Adipose tissue (tissue), 3 donors: Measurements from ENCODE around the gene BAK1. TPM values are rescaled to one million over a fixed set of nuclear protein-coding genes. Genes with fewer than 3 reads are reported as not detected.
"Not testable (repeated sequence)": the region's sequence is repeated elsewhere in the genome, so short reads cannot be mapped to it uniquely, and the experiment has no call there.

Source experiments
- H3K27ac ChIP-seq: one replicate; pipeline ENCODE4 v1.5.1; 2013; ENCODE audit warnings: low read depth, low read length
- WGBS, 3 donors: extraction: QIAGEN DNeasy Blood & Tissue Kit; methylation state at CpG; one replicate each; pipeline ENCODE4 v1.1.7; 2013; 5-methylcytosine and 5-hydroxymethylcytosine counted together
- polyA plus RNA-seq, 3 donors: library from polyadenylated mRNA; stranded (reverse); fragments of 200-250 nt; gene quantifications; one replicate each; pipeline ENCODE4 v1.2.3, GENCODE V29; 2013
- donor health status: healthy with polysubstance abuse.
- donor health status: Bipolar disorder and iron deficiency.
- donor health status: healthy.

BAK1 gene
- polyA plus RNA-seq, 3 donors = 11.5 to 12.6 (median 12.0) TPM

DNA sequence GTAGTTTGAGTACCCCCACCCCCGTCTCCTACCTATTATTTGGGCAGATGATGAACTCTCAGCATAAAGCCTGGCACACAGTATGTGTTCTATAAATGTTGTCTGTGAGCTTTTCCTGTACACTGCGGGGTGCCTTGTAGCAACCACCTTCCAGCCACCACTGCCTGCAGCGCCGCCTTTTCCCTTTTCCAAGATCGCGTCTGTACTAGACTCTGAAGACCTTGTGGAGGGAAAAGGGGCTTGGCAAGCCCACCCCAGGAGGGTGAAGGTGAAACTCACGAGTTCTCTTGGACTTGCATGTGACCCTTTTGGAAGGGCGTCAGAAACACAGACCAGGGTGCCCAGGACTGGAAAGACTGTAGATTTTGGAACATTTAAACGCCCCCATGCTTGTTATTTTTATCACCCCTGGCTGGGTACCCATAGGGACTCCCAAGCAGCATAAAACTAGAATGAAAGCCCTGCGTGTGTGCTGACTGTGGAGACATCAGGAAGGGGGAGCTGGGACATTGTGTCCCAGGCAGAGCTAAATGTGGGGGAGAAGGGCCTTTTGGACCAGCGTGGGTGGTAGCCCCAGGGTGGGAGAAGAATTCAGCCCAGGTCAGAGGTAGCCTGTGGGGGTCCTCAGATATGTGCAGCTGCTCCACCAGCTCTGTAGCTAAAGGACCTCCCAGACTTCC lies 8.3 kb downstream of the BAK1 start:
- H3K27ac ChIP-seq = no peak overlapping the region
- 53 to 56% (median 56%) methylated on average over 11 of the region's 11 CpGs for WGBS, 3 donors

DNA sequence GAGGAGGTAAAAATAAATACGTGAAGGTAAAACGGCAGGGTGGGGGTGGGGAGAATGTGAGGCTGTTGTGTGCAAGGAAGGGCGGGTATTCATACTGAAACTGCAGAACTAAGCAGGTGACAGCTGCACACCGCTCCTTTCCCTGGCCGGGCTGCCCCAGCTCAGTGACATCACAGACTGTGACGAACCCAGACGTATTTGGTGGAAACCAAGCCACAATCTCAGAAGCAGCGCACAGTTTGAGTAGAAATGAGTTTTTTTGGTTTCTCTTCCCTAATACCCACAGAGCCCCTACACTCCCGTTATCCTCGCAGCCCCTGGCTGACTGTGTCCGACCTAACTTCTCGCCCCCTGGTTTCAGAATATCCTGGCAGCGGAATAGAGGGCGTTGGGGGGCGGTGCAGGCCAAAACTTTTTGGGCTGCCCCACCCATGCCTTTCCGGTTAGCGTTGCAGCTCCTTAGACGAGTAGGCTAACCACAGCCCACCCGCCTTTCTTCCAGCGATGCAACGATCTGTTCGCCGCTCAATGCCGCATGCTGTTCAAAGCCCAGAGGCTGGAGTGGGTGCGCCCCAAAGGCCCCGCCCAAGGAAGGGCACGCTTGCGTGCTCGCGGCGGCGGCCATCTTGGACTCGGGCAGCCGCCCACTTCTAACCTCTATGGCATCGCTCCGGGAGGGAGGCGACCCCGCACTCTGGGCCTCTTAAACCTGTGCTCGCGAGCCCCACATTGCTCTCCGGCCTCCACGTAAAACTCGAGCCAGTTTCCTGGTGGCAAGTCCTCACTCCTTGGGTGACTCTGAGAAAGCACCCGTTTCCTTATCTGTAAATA lies 9.1 kb downstream of the BAK1 start:
- 1 to 2% (median 1%) methylated on average over 44 of the region's 44 CpGs for WGBS, 3 donors

DNA sequence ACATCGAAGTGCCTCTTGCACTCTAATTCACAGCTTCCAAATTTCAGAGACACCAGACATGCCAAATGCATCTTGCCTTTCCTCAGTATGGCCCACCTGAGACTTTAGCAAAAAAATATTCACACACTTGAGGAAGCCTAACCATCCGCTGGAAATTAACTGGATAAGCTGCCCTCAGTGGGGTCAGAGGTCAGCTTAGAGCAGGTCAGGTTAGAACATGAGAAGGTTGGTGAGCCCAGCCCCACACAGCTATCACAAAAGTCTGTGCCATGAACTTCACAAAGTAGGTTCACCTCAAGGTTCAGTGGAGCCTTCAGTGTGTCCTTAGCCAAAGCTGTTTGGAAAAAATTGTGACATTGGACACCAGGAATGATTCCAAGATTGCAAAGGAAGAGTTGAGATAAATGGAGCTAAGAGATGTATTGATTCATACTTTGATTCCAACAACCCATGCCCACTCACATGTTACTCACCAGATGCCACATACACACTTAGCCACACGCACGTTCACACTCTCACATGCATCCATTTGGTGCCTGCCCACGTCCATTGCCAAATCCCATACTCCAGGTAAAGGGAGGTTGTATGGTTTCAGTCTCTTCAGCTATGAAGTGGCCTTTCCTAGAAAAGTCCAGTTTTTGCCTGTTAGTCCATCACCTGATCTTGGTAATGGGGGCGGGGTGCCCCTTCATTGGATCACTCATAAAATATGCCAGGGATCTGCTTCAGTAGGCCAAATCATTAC lies 11.1 kb downstream of the BAK1 start:
- no peak overlapping the region for H3K27ac ChIP-seq
- 96 to 98% (median 97%) methylated on average over 6 of the region's 6 CpGs for WGBS, 3 donors

More for the DNA sequence above, 9.1 kb downstream of the BAK1 start:
- H3K27ac ChIP-seq = peak overlapping the region; percentile 48

DNA sequence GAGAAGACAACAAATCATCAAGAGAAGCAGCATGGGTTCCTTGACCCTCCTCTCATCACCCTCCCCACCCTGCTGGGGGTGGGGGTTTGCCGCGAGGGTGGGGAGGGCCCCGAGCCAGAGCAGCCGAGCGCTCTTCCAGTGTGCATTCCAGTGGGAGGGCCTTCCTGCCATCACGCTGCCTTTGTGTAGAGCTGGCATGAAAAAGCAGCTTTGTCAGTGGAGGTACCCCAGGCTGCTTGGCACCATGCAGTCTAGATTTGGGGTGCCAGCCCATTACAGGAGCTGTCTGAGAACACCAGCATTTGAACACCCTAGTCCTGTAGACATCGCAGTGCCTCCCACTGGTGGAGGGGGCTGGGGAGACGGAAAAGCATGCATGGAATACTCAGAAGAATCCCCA lies 12.2 kb downstream of the BAK1 start:
- no peak overlapping the region for H3K27ac ChIP-seq
- WGBS, 3 donors = 59 to 85% (median 84%) methylated on average over 8 of the region's 8 CpGs

DNA sequence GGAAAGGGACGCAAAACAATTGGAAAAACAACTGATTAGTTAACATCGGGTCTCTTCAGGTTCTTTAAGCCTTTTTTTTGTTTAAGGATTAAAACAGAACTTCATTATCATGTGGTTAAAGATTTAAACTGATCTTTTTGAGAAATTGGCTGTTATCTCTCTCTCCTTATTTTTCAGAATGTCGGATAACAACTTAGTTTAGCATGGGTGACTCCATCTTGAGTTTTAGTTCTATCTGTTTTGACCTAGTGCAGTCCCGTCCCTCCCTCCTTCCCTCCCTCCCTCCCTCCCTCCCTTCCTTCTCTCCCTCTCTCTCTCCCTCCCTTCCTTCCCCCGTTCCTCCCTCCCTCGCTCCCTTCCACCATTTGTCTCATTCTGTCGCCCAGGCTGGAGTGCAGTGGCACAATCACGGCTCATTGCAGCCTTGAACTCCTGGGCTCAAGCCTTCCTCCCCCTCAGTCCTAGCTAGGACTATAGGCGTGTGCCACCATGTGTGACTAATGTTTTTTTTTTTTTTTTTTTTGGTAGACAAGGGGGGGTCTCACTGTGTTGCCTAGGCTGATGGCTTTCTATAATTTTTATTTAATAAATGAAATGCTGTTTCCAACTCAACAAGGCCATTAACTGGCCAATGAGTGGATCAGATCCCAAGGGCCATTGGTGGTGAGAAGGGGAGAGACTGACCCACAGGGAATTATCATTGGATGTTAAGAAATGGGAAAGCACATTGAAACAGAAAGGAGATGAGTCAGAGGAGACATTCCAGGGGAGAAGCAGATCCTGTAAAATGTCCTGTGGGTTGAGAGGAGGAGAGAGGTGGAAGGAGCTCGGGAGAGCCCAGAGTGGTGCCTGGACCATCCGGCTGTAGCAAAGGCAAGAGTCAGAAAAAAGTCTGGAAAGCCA lies 13.6 kb downstream of the BAK1 start:
- 67 to 74% (median 73%) methylated on average over 11 of the region's 11 CpGs for WGBS, 3 donors
- H3K27ac ChIP-seq = no peak overlapping the region

DNA sequence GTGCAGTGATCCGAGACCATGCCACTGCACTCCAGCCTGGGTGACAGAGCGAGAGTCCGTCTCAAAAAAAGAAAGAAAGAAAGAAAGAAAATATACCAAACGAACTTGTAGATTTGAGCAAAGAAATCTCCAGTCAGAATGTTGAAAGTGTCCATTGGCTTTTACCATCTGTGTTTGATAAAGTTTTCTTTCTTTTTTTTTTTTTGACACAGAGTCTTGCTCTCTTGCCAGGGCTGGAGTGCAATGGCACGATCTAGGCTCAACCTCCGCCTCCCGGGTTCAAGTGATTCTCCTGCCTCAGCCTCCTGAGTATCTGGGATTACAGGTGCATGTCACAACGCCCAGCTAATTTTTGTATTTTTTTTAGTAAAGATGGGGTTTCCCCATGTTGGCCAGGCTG lies 21.3 kb downstream of the BAK1 start:
- H3K27ac ChIP-seq = no peak overlapping the region
- WGBS, 3 donors = 83 to 95% (median 93%) methylated on average over 8 of the region's 8 CpGs

DNA sequence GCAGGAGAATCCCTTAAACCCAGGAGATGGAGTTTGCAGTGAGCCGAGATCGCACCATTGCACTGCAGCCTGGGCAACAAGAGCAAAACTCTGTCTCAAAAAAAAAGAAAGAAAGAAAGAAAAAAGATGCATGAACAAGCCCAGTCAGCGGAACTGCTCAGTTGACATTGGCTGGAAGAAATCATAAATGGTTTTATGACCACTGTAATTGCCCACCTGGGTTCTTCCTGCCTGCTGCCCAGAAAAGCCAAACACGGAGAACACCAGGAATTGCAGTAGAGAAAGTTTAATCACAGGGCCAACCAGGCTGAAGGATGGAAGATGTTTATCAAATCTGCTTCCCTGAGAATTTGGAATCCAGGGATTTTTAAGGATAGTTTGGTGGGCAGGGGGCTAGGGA lies 22.7 kb downstream of the BAK1 start:
- H3K27ac ChIP-seq = no peak overlapping the region
- 87 to 97% (median 93%) methylated on average over 4 of the region's 4 CpGs for WGBS, 3 donors

DNA sequence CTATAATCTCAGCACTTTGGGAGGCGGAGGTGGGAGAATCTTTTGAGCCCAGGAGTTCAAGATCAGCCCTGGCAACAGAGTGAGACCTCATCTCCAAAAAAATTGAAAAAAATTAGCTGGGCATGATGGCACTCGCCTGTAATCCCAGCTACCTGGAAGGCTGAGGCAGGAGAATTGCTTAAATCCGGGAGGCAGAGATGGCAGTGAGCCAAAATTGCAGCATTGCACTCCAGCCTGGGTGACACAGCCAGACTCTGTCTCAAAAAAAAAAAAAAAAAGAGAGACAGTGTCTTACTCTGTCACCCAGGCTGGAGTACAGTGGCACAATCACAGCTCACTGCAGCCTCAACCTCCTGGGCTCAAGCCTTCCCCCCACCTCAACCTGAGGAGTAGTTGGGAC lies 27.2 kb downstream of the BAK1 start:
- H3K27ac ChIP-seq = not testable (repeated sequence)
- WGBS, 3 donors = 56 to 68% (median 61%) methylated on average over 3 of the region's 3 CpGs

DNA sequence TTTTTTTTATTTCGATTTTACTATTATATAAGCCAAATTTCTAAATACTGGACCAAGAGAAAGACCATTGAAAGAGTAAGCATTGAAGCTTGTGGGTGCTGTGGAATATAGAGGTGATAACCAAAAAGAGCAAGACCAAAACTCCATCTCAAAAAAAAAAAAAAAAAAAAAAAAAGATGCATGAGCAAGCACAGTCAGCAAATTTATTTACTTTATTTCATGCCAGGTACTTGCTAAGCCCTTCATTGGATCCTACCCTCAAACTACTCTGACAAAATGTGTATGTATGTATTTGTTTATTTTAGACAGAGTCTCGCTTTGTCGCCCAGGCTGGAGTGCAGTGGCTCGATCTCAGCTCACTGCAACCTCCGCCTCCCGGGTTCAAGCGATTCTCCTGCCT lies 27.8 kb downstream of the BAK1 start:
- 88 to 97% (median 96%) methylated on average over 7 of the region's 7 CpGs for WGBS, 3 donors
- H3K27ac ChIP-seq = no peak overlapping the region

DNA sequence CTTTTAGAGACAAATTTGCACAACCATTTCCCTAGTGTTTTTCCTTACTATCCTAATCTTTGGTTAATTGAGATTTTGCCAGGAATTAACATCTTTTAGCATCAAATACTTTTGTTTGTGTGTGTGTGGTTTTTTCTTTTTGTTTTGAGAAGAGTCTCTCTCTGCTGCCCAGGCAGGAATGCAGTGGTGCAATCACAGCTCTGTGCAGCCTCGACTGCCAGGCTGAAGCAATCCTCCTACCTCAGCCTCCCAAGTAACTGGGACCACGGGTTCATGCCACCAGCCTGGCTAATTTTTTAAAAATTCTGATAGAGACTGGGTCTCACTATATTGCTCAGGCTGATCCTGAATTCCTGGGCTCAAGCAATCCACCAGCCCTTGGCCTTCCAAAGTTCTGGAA lies 28.5 kb downstream of the BAK1 start:
- no peak overlapping the region for H3K27ac ChIP-seq
- 52 to 79% (median 68%) methylated on average over 2 of the region's 2 CpGs for WGBS, 3 donors

DNA sequence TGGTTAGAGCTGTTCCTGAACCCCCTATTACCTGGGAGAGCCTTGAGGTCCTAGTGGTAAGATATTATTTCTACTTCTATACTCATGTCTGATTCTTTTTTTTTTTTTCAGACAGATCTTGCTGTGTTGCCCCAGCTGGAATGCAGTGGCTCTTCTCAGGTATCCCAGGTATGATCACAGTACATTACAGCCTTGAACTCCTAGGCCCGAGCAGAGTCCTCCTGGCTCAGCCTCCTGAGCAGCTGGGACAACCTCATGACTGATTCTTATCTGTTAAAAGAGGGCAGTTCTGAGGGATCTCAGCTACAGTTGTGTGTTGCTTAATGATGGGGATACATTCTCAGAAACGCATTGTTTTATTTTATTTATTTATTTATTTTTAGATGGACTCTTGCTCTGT lies 30.2 kb downstream of the BAK1 start:
- H3K27ac ChIP-seq = no peak overlapping the region
- WGBS, 3 donors = 83 to 97% (median 96%) methylated on average over 2 of the region's 2 CpGs

DNA sequence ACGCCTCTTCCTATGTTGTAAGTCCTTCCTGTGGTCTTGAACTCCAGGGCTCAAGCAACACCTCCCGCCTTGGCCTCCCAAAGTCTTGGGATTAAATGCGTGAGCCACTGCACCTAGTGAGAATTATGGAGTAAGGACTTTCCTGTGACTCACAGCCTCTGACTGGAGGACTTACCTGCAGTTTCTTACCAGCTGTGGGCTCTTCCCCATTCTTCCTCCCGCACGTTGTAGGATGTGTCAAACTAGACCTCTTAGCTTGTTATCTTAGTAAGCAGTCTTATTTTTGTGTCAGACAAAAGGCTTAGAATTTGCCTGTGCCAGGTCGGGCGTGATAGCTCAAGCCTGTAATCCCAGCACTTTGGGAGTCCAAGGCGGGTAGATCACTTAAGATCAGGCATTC lies 30.9 kb downstream of the BAK1 start:
- H3K27ac ChIP-seq = no peak overlapping the region
- WGBS, 3 donors = 76 to 82% (median 79%) methylated on average over 8 of the region's 8 CpGs

DNA sequence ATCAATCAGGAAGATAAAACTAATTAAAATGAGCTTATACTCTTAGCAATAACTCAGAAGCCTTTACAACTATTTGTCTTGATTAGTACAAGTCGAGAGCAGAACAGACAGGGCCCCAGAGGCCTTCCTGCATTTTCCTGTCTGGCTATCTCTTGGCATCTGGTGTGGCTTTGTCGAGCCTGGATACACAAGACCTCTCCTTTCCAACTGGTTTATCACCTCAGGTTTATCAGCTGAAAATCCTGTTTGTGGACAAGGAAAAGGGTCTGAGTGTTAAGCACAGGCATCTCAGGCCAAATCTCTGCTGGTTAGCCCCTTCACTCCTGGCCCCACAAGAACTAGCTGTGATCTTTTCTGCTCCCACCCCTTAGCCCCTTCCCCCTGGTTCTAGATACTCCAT lies 32.6 kb downstream of the BAK1 start:
- 28 to 44% (median 35%) methylated on average over 2 of the region's 2 CpGs for WGBS, 3 donors
- no peak overlapping the region for H3K27ac ChIP-seq

DNA sequence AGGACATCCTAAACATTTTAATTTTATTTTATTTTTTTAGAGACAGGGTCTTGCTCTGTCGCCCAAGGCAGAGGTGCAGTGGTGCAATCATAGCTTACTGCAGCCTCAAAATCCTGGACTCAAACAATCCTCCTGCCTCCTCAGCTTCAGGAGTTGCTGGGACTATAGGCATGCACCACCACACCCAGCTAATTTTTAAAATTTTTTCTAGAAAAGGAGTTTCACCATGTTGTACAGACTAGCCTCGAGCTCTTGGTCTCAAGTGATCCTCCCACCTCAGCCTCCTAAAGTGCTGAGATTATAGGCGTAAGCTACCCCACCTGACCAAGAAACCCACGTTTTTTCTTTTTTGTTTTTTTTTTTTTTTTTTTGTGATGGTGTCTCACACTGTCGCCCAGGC lies 33.3 kb downstream of the BAK1 start:
- WGBS, 3 donors = 76 to 82% (median 81%) methylated on average over 5 of the region's 5 CpGs
- no peak overlapping the region for H3K27ac ChIP-seq

DNA sequence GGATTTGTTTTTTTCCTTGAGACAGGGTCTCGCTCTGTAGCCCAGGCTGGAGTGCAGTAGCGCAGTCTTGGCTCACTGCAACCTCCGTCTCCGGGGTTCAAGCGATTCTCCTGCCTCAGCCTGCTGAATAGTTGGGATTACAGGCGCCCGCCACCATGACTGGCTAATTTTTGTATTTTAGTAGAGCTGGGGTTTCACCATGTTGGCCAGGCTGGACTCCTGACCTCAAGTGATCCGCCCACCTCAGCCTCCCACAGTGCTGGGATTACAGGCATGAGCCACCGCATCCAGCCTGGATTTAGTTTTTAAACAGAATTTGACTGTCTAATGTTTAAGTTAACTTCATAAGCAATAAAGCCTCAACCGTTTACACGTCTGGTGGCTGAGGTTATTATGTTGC lies 34.8 kb downstream of the BAK1 start:
- H3K27ac ChIP-seq = not testable (repeated sequence)
- WGBS, 3 donors = 81 to 96% (median 94%) methylated on average over 11 of the region's 11 CpGs

DNA sequence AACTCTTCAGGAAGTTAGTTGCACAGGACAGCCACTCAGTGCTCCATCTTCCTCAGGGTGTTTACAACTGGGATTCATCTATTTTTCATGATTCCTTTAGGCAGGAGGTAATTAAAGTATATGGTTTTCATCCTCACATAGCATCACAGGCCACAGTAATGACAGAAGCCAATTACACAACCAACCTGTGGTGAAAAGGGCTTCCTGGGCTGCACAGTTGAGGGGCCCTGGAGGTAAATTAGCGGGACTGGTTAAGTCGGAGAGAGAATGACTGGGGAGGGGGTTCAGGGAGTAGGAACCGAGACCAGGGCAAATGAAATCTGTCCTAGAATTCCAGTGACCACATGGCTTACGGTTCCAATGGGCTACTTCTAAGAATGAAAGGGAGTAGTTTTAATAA lies 37.0 kb downstream of the BAK1 start:
- H3K27ac ChIP-seq = no peak overlapping the region
- WGBS, 3 donors = 68 to 77% (median 77%) methylated on average over 4 of the region's 4 CpGs

DNA sequence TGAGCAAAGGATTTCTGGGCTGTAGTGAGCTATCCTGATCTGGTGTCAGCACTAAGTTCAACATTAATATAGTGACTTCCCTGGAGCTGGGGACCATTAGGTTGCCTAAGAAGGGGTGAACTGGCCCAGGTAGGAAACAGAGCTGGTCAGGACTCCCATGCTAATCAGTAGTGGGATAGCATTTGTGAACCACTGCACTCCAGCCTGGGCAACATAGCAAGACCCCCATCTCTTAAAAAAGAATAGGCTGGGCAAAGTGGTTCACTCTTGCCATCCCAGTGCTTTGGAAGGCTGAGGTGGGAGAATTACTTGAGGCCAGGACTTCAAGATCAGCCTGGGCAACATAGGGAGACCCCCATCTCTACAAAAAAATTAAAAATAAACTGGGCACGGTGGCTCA lies 39.3 kb downstream of the BAK1 start:
- H3K27ac ChIP-seq = no peak overlapping the region
- 83 to 98% (median 84%) methylated on average over 1 of the region's 1 CpG for WGBS, 3 donors

DNA sequence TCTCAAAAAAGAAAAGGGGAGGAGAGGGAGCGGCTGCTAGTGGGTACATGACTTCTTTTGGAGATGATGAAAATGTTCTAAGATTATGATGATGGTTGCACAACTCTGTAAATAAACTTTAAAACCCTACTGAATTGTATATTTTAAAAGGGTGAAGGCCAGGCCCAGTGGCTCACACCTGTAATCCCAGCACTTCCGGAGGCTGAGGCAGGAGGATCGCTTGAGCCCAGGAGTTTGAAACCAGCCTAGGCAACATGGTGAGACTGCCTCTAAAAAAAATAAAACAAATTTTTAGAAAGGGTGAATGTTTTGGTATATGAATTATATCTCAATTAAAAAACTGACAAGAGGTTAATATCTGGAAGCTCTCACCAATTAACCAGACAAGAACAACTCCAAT lies 45.4 kb downstream of the BAK1 start:
- H3K27ac ChIP-seq = no peak overlapping the region
- 96 to 98% (median 97%) methylated on average over 3 of the region's 3 CpGs for WGBS, 3 donors
